Skeletal muscle tissue (tissue), 4 donors: ENCODE data around the gene GLIS1. TPM values are rescaled to one million over a fixed set of nuclear protein-coding genes. Genes with fewer than 3 reads are reported as not detected.

Experiments used
- H3K27ac ChIP-seq: one replicate; pipeline ENCODE4 v1.7.0; 2013; ENCODE audit warnings: mild to moderate bottlenecking, low read depth, low read length, inconsistent platforms
- H3K27me3 ChIP-seq, 3 donors: one replicate each; pipeline ENCODE4 v1.7.0; 2013; ENCODE audit warnings: low read length in 3 of 3; ENCODE audit not compliant: control insufficient read depth in 3 of 3, insufficient read depth in 3 of 3
- H3K36me3 ChIP-seq, 3 donors: one replicate each; pipeline ENCODE4 v1.7.0; 2013; ENCODE audit warnings: low read length in 3 of 3; ENCODE audit not compliant: control insufficient read depth in 3 of 3, insufficient read depth in 3 of 3
- H3K4me1 ChIP-seq, 3 donors: one replicate each; pipeline ENCODE4 v1.7.0; 2013; ENCODE audit warnings: low read length in 3 of 3, mild to moderate bottlenecking in 3 of 3; ENCODE audit not compliant: control insufficient read depth in 3 of 3, insufficient read depth in 3 of 3
- H3K4me3 ChIP-seq, 3 donors: one replicate each; pipeline ENCODE4 v1.7.0; 2013; ENCODE audit warnings: low read length in 3 of 3
- H3K9ac ChIP-seq, 3 donors: one replicate each; pipeline ENCODE4 v1.7.0; 2013; ENCODE audit warnings: low read length in 3 of 3, mild to moderate bottlenecking in 3 of 3, moderate library complexity in 2 of 3, low read depth in 1 of 3
- H3K9me3 ChIP-seq, 3 donors: one replicate each; pipeline ENCODE4 v1.7.0; 2013; ENCODE audit warnings: low read length in 3 of 3; ENCODE audit not compliant: control insufficient read depth in 3 of 3
- total RNA-seq: library from RNA; depleted of rRNA; stranded (reverse); fragments of >200 nt; gene quantifications from one replicate; pipeline ENCODE4 v1.2.3, GENCODE V29; 2014
- donor health status: Osteomylitis.

The GLIS1 gene
- total RNA-seq, 1 donor from 2014 or later = not detected

GRCh38 chr1:53637511-53638359, 101.2 kb downstream of the GLIS1 start:
- Histone ChIP-seq H3K27ac (no peak overlapping the region), H3K4me3 (no peak overlapping the region), H3K9ac (no peak overlapping the region), H3K36me3 (no peaks in the 10 kb centered on the region), H3K4me1 (peaks cover 0 to 5% (median 4%) of the 10 kb centered on the region in 3 donors), H3K27me3 (peaks cover 0 to 17% (median 5%) of the 10 kb centered on the region in 3 donors), H3K9me3 (no peaks in the 10 kb centered on the region)

GRCh38 chr1:53636621-53637171, 102.3 kb downstream of the GLIS1 start:
- H3K27me3 ChIP-seq = peaks cover 0 to 20% (median 0%) of the 10 kb centered on the region in 3 donors
- no peaks in the 10 kb centered on the region for H3K9me3 ChIP-seq
- peaks cover 0 to 5% (median 4%) of the 10 kb centered on the region in 3 donors for H3K4me1 ChIP-seq
- H3K9ac ChIP-seq = no peak overlapping the region
- no peak overlapping the region for H3K27ac ChIP-seq
- H3K36me3 ChIP-seq = no peaks in the 10 kb centered on the region
- no peak overlapping the region for H3K4me3 ChIP-seq

- Histone ChIP-seq H3K9me3 (no peaks in the 10 kb centered on the region), H3K27ac (no peak overlapping the region), H3K4me3 (no peak overlapping the region), H3K4me1 (peaks cover 0 to 3% (median under 1%) of the 10 kb centered on the region in 3 donors), H3K36me3 (no peaks in the 10 kb centered on the region), H3K9ac (no peak overlapping the region), H3K27me3 (peaks cover 0 to 20% (median 0%) of the 10 kb centered on the region in 3 donors)
Measured at GRCh38 chr1:53634571-53634979, 104.4 kb downstream of the GLIS1 start.

- no peaks in the 10 kb centered on the region for H3K36me3 ChIP-seq
- H3K4me3 ChIP-seq = no peak overlapping the region
- H3K4me1 ChIP-seq = no peaks in the 10 kb centered on the region
Measured at GRCh38 chr1:53633073-53633704, 105.8 kb downstream of the GLIS1 start.

GRCh38 chr1:53631622-53632310, 107.2 kb downstream of the GLIS1 start:
- Histone ChIP-seq H3K36me3 (no peaks in the 10 kb centered on the region), H3K27me3 (peaks cover 0 to 16% (median 6%) of the 10 kb centered on the region in 3 donors), H3K9ac (no peak overlapping the region), H3K27ac (no peak overlapping the region), H3K4me3 (no peak overlapping the region), H3K9me3 (no peaks in the 10 kb centered on the region), H3K4me1 (no peaks in the 10 kb centered on the region)

More at GRCh38 chr1:53633073-53633704, 105.8 kb downstream of the GLIS1 start:
- peaks cover 0 to 20% (median 6%) of the 10 kb centered on the region in 3 donors for H3K27me3 ChIP-seq
- H3K9me3 ChIP-seq = no peaks in the 10 kb centered on the region
- H3K9ac ChIP-seq = no peak overlapping the region
- no peak overlapping the region for H3K27ac ChIP-seq

- Histone ChIP-seq H3K4me1 (no peaks in the 10 kb centered on the region), H3K9me3 (no peaks in the 10 kb centered on the region), H3K4me3 (no peak overlapping the region), H3K27ac (no peak overlapping the region), H3K27me3 (peaks cover 0 to 7% (median 6%) of the 10 kb centered on the region in 3 donors), H3K9ac (no peak overlapping the region), H3K36me3 (no peaks in the 10 kb centered on the region)
Measured at GRCh38 chr1:53629101-53629691, 109.8 kb downstream of the GLIS1 start.

GRCh38 chr1:53628286-53628955, 110.5 kb downstream of the GLIS1 start:
- Histone ChIP-seq H3K9me3 (no peaks in the 10 kb centered on the region), H3K9ac (no peak overlapping the region), H3K36me3 (no peaks in the 10 kb centered on the region), H3K27me3 (peaks cover 0 to 7% (median 6%) of the 10 kb centered on the region in 3 donors), H3K4me1 (no peaks in the 10 kb centered on the region), H3K4me3 (no peak overlapping the region), H3K27ac (no peak overlapping the region)

GRCh38 chr1:53627666-53628065, 111.3 kb downstream of the GLIS1 start:
- no peaks in the 10 kb centered on the region for H3K4me1 ChIP-seq
- no peak overlapping the region for H3K9ac ChIP-seq
- no peak overlapping the region for H3K27ac ChIP-seq
- no peaks in the 10 kb centered on the region for H3K9me3 ChIP-seq
- no peak overlapping the region for H3K4me3 ChIP-seq
- H3K36me3 ChIP-seq = no peaks in the 10 kb centered on the region
- H3K27me3 ChIP-seq = peaks cover 0 to 7% (median 6%) of the 10 kb centered on the region in 3 donors

GRCh38 chr1:53627031-53627430, 111.9 kb downstream of the GLIS1 start:
- H3K4me3 ChIP-seq = no peak overlapping the region
- H3K27me3 ChIP-seq = peaks cover 0 to 6% (median 5%) of the 10 kb centered on the region in 3 donors
- no peak overlapping the region for H3K9ac ChIP-seq
- no peaks in the 10 kb centered on the region for H3K9me3 ChIP-seq
- no peaks in the 10 kb centered on the region for H3K4me1 ChIP-seq
- no peaks in the 10 kb centered on the region for H3K36me3 ChIP-seq
- no peak overlapping the region for H3K27ac ChIP-seq
